ENCODE data around the gene GNG2.
A peak's percentile ranks its signal among the peaks of the same experiment; 100 is the strongest.

Gene GNG2

GRCh38 chr14:51856792-51857296, 3.6 kb upstream of the GNG2 start:
- no peak for DNase-seq

DNA sequence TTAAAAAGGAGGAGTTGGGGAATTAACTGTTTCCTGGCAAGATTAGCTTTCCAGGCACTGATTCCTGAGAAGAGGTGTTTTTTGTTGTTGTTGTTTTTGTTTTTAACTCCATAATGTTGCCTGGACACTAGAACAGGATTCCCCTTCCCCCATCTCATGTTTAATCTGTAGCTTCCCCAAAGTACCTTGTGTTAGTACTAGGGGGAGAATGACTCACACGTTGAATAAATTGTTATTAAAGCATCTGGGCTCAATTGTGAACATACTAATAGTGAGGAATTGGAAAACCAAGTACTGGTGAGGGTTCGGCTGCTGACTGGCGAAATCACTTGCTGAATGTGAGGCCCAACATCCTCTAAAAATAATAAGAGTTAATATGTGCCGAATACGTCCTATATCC, 1.3 kb upstream of the GNG2 start:
- no peak for DNase-seq

GRCh38 chr14:51860825-51861499, 550 bp downstream of the GNG2 start:
- DNase-seq: no peak

DNA sequence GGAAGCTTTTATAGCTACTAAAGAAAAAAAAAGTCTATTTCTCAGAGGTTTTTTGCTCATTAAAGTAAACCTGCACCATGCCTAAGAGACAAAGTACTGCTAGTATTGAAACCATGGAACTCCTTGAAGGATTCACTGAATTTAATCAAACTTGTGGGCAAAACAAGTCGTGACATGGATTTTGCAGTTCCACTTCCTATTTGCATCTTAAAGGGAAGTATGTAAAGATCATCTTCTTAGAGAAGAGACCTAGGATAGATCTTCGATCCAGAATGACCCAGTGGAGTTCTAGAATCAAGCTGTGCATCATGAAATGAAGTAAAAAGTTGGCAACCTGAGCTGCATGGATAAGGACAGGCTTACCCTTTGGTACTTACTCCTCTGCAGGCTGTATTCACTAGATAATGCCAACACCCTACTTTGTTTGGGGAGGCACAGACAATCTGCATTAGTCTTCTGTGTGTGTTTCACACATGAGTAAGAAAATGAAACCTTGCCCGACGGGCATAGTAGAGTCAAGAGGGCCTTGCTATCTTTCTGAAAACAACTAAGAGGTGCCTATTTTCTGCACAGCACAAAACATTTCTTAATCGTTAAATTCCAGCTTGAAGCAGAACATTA, 1.9 kb downstream of the GNG2 start:
- DNase-seq: no peak

DNA sequence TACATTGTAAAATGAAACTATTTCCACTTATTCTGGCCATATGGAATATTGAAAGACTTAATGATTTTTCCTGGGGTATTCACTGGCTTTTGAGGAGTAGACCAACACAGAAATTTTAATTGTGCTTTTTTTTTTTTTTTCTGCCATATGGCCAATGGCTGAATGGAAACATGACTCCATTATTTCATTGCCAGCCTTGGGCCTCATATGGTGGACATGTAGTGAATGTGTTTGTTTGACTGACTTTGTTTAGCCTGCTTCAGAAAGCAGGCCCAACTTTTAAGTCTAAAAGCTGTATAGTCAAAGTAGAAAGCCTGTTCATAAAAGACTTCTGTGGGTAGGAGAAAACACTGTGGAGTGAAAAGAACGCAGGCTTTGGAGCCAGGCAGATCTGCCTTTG, 2.4 kb downstream of the GNG2 start:
- no peak for DNase-seq

- no peak for DNase-seq
These were observed 5.7 kb downstream of the GNG2 start for GRCh38 chr14:51865953-51866747.

GRCh38 chr14:51867741-51868140, 7.3 kb downstream of the GNG2 start:
- no peak for DNase-seq

GRCh38 chr14:51868405-51868804, 8.0 kb downstream of the GNG2 start:
- no peak for DNase-seq

DNA sequence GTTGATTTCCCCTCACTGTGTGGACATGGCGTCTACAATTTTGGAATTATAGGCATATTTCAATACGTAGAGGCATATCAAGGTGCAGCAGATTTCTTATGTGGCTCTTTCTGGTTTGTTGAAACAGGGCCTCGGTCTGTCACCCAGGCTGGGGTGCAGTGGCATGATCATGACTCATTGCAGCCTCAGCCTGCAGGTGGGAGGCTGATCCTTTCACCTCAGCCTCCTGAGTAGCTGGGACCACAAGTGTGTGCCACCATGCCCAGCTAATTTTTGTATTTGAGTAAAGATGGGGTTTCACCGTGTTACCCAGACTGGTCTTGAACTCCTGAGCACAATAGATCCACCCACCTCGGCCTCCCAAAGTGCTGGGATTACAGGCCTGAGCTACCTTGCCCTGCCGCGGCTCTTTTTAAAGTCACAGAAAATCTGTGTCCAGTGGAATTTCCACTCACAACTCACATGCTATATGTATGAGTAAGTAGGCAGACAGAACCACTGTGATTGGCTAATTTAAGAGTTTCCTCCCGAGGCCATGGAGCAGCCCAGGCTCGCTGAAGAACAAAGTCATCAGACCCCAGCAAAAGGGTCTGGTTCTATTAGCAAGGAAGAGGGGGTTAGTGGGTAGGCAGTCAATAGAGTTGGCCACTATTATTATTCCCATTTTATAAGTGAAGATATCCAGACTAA, 9.1 kb downstream of the GNG2 start:
- DNase-seq: no peak

DNA sequence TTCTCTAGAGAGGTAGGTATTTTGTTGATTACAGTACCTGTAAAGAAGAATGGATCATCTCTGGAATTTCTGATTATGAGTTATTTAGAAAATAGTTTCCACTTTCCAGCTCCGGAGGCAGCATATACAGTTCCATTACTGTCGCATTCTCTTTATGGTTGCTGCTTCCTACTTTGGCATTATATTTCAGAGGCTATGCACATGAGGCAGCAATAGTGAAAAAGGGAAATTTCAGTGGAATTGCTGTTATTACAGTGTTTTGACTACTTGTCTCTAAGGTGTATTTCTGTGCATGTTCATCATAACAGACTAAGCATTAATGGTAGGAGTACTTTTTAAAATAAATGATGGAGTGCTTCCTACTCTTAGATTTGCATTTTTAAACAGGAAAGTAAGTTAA, 10.2 kb downstream of the GNG2 start:
- no peak for DNase-seq

- no peak for DNase-seq
These were observed 11.4 kb downstream of the GNG2 start for GRCh38 chr14:51871846-51872245.

DNA sequence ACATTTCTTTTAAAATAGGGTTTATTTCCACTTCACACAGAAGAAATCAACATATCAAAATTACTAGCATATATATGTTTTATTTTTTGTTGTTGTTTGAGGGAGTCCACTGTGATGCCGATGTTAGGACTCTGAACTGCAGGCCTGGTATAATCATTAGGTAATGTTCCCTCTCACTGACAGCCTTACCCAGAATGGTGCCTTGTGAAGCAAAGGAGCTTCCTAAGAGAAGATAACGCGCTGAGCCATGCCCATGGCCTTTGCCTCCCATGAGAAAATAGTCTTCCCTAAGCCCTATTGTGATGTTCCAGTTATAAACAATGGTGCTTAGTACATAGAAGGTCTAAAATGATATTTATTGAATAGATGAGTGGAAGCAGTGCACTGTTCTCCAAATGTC, 12.0 kb downstream of the GNG2 start:
- no peak for DNase-seq

GRCh38 chr14:51873221-51873893, 12.9 kb downstream of the GNG2 start:
- DNase-seq: peak; percentile 49

- no peak for DNase-seq
These were observed 17.4 kb downstream of the GNG2 start for GRCh38 chr14:51877810-51878209.

DNA sequence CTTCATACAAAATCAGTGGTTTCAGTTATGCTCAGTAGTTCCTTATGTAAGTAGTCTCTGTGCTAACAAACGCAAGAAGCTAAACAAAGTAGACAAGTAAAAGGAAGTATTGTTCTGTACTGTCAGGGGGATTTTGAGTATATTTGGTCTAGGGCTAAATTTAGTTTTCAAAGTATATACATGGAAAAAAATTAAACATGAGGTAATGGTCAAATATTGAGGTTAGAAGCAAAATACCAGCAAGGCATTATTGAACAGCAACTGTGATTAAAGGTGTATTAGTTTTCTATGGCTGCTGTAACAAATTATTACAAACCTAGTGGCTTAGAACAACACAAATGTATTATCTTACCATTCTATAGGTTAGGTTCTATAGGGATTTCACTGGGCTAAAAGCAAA, 18.8 kb downstream of the GNG2 start:
- DNase-seq: no peak

DNA sequence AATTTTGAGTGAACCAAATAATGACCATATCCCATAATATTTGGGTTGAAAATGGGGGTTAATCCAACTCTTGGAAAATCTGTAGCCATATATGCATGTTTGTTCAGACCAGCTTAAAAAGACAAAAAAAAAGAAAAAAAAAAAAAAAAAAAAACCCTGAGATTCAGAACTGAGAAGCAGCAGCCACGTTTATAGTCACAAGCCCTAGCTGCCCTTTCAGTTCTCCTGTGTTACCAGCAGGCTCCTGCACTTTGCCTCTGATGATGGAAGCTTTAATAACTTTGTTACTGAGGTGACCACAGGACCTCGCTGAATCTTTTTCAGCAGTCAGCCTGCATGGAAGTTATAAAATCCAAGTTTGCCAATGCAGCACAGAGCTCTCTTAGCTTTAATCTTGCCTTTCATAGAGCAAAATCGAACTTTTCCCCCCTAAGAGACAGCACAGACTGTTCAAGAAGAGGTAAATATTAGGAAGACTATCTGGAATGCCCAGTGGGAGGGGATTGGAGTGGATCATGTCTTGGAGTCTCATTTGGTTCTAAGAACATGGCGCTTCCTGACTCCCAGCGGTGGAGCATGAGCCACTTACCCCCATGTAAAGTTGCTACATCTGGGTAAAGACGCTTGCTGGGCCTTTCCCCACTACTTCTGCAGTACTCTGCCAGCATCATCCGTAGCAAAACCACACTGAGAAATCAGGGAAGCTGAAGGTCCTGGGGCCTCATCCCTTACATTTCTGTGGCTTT, 20.6 kb downstream of the GNG2 start:
- DNase-seq: no peak

DNA sequence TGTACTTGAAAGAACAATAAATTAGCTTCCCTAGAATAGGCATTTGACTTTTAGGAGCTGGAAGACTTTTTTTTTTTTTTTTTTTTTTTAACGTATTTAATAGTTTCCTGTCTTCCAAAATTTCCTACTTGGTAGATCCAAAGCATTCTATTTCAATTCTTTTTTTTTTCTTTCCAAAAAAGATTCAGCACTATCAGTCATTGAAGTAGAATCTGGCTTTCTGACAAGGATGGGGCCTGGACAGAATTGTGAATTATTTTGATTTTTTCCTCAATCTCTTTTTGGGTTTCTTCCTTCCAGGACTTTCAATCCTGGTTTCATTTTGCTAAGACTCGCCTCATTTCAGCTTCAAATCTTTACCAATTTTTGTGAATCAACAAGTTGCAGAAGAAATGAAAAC, 21.2 kb downstream of the GNG2 start:
- DNase-seq: no peak

DNA sequence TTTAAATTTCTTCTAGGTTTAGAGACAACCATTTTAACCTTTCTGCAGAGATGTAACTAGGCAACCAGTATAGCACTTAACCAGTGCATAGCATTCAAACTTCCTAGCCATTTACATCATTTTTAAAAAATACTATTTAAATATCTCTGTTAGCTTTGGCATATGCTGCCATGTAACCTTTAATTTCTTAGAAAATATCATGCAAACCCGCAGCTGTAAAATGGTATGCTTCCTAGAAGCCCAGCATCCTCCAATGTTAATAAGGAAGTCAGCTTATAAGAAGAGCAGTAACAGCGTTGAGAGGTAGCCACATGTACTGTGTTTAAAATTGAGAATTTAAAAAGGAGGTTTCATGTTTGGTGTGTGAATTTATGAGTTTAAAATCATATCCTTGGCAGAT, 22.8 kb downstream of the GNG2 start:
- no peak for DNase-seq

DNA sequence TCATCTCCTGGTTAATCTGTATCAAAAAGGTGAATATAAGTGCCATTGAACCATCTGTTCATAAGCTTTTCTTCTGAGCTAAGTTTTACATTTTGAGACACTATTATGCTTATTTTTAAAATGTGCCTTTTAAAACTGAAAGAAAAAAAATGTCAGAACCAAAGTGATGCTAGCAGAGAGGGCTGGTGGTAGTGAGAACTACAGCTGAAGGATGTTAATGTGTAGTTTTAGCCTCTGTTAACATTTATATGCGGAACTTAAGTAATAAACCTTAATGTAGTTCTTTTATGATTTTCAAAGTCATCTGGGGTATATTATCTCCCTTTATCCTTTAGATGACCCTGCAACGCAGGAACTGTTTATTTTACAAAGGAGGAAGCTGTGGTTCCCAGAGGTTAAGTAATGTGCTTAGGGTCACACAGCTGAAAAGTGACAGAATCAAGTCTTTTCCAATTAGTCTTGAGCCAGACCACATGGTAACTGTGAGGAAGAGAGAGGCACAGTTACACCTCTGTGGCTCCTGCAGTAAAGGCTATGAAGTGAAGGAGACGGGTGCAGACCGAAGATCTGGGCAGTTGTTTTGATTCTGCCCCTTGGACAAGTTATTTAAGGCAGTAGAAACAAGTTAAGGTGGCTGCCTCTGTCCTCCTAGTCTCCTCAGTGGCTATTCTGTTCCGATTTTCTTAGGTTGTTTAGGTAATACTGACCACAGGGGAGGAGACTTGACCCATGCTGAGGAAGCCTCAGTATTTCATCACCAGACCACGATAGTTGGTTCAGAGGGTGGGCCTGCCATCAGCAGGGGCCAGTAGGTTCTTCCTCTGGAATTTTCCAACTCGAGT, 23.9 kb downstream of the GNG2 start:
- DNase-seq: no peak

DNA sequence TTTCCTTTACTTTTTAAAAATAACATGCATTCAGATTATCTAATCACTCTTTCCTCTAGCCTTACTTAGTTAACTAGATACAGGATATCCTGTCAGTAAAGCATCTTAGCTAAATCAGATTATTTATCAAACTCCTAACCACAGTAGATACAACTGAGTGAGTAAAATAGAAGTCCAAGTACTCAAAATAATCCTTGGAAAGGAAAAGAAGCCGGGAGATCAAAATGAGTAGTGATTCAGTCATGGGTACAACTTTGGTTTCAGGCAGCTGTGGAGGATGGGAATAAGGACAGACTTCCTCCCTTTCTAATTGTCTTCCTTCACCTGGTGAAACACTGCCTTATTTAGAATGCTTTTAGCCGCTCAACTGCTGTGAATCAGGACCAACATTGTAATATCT, 29.4 kb downstream of the GNG2 start:
- DNase-seq: no peak

GRCh38 chr14:51894250-51894649, 33.8 kb downstream of the GNG2 start:
- no peak for DNase-seq

Measured in T1000 (cell line).